Mesodermal cell (in vitro differentiated cells): ENCODE data around the gene LIPC.

Experiments
- H3K27ac ChIP-seq: 2 replicates; pipeline ENCODE4 v1.7.0; 2013; ENCODE audit warnings: mild to moderate bottlenecking, low read depth, low read length, moderate library complexity; ENCODE audit not compliant: severe bottlenecking
- H3K36me3 ChIP-seq: 2 replicates; pipeline ENCODE4 v1.7.1; 2013; ENCODE audit warnings: mild to moderate bottlenecking, low read length, moderate library complexity; ENCODE audit not compliant: control insufficient read depth, insufficient read depth
- H3K4me1 ChIP-seq: one replicate; pipeline ENCODE4 v1.7.1; 2013; ENCODE audit warnings: mild to moderate bottlenecking, low read length; ENCODE audit not compliant: insufficient read depth, control insufficient read depth, poor library complexity, severe bottlenecking
- H3K4me3 ChIP-seq: 2 replicates; pipeline ENCODE4 v1.7.0; 2013; ENCODE audit warnings: low read length, control low read depth, mild to moderate bottlenecking; ENCODE audit not compliant: insufficient read depth, poor library complexity, severe bottlenecking; ENCODE audit errors: extremely low read depth
- H3K9me3 ChIP-seq: 2 replicates; pipeline ENCODE4 v1.7.1; 2013; ENCODE audit warnings: mild to moderate bottlenecking, low read length, moderate library complexity; ENCODE audit not compliant: control insufficient read depth
- WGBS, 2 experiments: methylation state at CpG; one replicate each; pipeline ENCODE4 v1.1.5; 2013; ENCODE audit warnings: missing lambda C conversion rate in 2 of 2; ENCODE audit not compliant: insufficient coverage in 2 of 2; 5-methylcytosine and 5-hydroxymethylcytosine counted together

The LIPC gene

GRCh38 chr15:58484791-58485600, 53.2 kb downstream of the LIPC start:
- Histone ChIP-seq H3K27ac (no peak overlapping the region), H3K9me3 (peaks cover 19% of the 10 kb centered on the region), H3K4me3 (no peak overlapping the region), H3K36me3 (no peaks in the 10 kb centered on the region), H3K4me1 (no peaks in the 10 kb centered on the region)
- 94% methylated on average over 11 to 13 of the region's 13 CpGs for WGBS, 2 experiments

- H3K9me3 ChIP-seq = peaks cover 23% of the 10 kb centered on the region
- H3K36me3 ChIP-seq = no peaks in the 10 kb centered on the region
- no peak overlapping the region for H3K27ac ChIP-seq
- no peak overlapping the region for H3K4me3 ChIP-seq
- H3K4me1 ChIP-seq = no peaks in the 10 kb centered on the region
- WGBS, 2 experiments = 88 to 100% methylated on average over 1 of the region's 2 CpGs
Measured at GRCh38 chr15:58486062-58486461, 54.3 kb downstream of the LIPC start.

DNA sequence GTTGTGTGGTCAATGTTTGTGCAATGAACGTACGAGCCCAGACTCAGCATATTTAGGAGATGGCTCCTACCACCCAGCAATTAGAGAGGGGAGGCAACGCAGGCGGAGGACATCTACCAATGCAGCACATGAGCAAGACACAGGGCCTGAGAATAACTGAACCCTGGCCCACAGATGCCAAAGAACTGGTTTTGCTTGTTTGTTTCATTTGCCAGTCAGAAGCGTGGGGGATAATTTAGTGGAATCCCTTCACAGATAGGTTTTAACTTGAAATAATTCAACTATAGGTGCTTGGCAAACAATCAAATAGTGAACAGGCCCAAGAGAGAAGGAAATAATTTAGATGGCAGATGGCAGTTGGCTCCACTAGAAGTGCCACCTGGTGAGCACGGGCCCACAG, 54.8 kb downstream of the LIPC start:
- H3K4me3 ChIP-seq = no peak overlapping the region
- no peak overlapping the region for H3K27ac ChIP-seq
- H3K4me1 ChIP-seq = no peaks in the 10 kb centered on the region
- no peaks in the 10 kb centered on the region for H3K36me3 ChIP-seq
- peaks cover 23% of the 10 kb centered on the region for H3K9me3 ChIP-seq
- WGBS, 2 experiments = 100% methylated on average over 2 to 4 of the region's 6 CpGs

GRCh38 chr15:58487041-58487723, 55.4 kb downstream of the LIPC start:
- Histone ChIP-seq H3K36me3 (no peaks in the 10 kb centered on the region), H3K4me1 (no peaks in the 10 kb centered on the region), H3K27ac (no peak overlapping the region), H3K4me3 (no peak overlapping the region), H3K9me3 (peaks cover 23% of the 10 kb centered on the region)
- WGBS, 2 experiments = 67 to 89% methylated on average over 1 to 4 of the region's 4 CpGs

- 78 to 80% methylated on average over 1 to 3 of the region's 3 CpGs for WGBS, 2 experiments
- Histone ChIP-seq H3K27ac (no peak overlapping the region), H3K4me3 (no peak overlapping the region), H3K36me3 (no peaks in the 10 kb centered on the region), H3K9me3 (peaks cover 23% of the 10 kb centered on the region), H3K4me1 (no peaks in the 10 kb centered on the region)
Measured at GRCh38 chr15:58487724-58488120, 55.9 kb downstream of the LIPC start.

- Histone ChIP-seq H3K9me3 (peaks cover 23% of the 10 kb centered on the region), H3K27ac (no peak overlapping the region), H3K4me3 (no peak overlapping the region), H3K4me1 (no peaks in the 10 kb centered on the region), H3K36me3 (no peaks in the 10 kb centered on the region)
- WGBS, 2 experiments = 100% methylated on average over 3 of the region's 6 CpGs
Measured at GRCh38 chr15:58489289-58490085, 57.7 kb downstream of the LIPC start.

- H3K4me3 ChIP-seq = no peak overlapping the region
- 93 to 97% methylated on average over 23 of the region's 27 CpGs for WGBS, 2 experiments
- H3K27ac ChIP-seq = no peak overlapping the region
- peaks cover 23% of the 10 kb centered on the region for H3K9me3 ChIP-seq
- H3K4me1 ChIP-seq = peaks cover 2% of the 10 kb centered on the region
- H3K36me3 ChIP-seq = no peaks in the 10 kb centered on the region
Measured at GRCh38 chr15:58490086-58490887, 58.5 kb downstream of the LIPC start.

DNA sequence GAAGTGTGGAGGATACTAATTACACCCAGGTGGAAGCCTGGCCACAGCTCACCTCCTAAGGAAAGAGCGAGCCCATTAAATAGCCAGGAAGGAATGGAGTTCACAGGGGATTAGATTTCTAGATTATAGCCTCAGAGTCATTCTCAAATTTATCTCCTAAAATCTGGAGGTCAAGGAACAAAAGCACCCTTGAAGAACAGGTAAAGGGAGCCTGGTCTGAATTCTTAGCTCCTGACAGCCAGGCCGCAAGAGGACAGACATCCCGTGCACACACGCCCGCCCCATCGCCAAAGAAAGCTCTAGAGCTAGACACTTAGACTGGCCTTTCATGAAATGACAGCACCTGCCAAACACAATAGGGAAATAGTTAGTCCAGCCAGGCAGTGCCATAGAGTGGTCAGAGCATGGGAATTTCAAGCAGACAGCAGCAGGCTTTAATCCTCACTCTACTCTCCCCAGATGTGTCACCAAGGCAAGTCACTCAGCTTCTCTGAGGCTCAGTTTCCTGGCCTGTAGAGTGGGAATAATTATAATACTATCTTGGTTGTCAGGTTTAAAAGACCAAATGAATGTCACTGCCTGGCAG, 59.2 kb downstream of the LIPC start:
- Histone ChIP-seq H3K4me3 (no peak overlapping the region), H3K9me3 (peaks cover 23% of the 10 kb centered on the region), H3K4me1 (peaks cover 8% of the 10 kb centered on the region), H3K27ac (no peak overlapping the region), H3K36me3 (no peaks in the 10 kb centered on the region)
- WGBS, 2 experiments = 94 to 100% methylated on average over 4 to 5 of the region's 6 CpGs

DNA sequence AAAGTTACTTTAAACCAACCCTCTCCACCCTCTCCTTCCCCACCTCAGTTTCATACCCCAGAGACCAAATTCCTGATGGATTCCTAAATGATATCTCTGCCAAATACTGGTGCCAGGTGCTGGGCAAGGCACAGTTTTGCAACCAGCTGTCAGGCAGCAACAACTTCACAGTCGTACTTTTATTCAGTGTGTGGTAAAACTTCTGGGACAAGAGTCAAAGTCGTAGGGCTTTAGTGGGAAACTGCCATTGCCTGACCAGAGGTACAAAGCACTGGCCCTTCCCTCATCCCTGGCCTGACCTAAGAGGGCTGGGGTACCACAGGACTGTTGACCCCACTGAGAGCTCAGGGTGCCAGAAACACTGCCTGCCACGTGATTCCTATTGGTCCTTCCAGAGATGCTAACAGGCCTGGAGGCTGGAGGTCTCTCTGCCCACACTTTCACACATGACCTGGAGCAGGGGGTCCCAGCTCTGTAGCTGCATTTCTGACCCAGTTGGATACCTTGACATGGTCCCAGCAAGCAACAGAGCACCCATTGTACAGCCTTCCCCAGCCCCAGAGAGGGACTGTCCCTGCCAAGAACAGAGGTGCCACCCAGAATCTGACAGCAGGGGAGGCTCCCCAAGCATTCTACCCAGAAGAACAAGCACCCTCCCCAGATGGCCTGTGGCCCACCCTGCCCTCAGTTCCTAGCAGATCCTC, 59.9 kb downstream of the LIPC start:
- H3K36me3 ChIP-seq = no peaks in the 10 kb centered on the region
- H3K27ac ChIP-seq = no peak overlapping the region
- H3K4me1 ChIP-seq = peaks cover 9% of the 10 kb centered on the region
- H3K4me3 ChIP-seq = no peak overlapping the region
- WGBS, 2 experiments = 92 to 93% methylated on average over 3 of the region's 3 CpGs
- H3K9me3 ChIP-seq = peaks cover 23% of the 10 kb centered on the region
